ENCODE results near the gene CIRBP. TPM values are rescaled to one million over a fixed set of nuclear protein-coding genes. Genes with fewer than 3 reads are reported as not detected.

The CIRBP gene
- total and polyA plus RNA-seq, 2 of the 13 experiments (the other 11 are each of a cell fraction or from before 2014, with no cell fraction given): 133 to 140 TPM

- no peak; the same call in 1 of the 2 replicates for TF ChIP-seq ZBTB26 (CRISPR knock-in tag; IDR thresholded peaks at IDR 0.05; ENCODE audit: borderline replicate concordance)
- no peak for TF ChIP-seq ZNF354B (CRISPR knock-in tag; IDR thresholded peaks at IDR 0.05)
- no peak for TF ChIP-seq TCF7L2 (IDR thresholded peaks at IDR 0.05; ENCODE audit: low read depth, low read length)
- no peak for TF ChIP-seq GPBP1L1 (CRISPR knock-in tag; IDR thresholded peaks at IDR 0.05)
- TF ChIP-seq DMTF1 (CRISPR knock-in tag; IDR thresholded peaks at IDR 0.05): no peak
- TF ChIP-seq KDM1A (CRISPR knock-in tag; IDR thresholded peaks at IDR 0.05): 0 out of 2 replicates have a peak, but pooled peaks have one; percentile 27
- no peak for TF ChIP-seq ATF7 (IDR thresholded peaks at IDR 0.05)
- no peak for TF ChIP-seq ATF7 (CRISPR knock-in tag; IDR thresholded peaks at IDR 0.05)
- 0 out of 2 replicates have a peak, but pooled peaks have one; percentile 38 for TF ChIP-seq NKX3-1 (CRISPR knock-in tag; IDR thresholded peaks at IDR 0.05)
- TF ChIP-seq FOXK2 (IDR thresholded peaks at IDR 0.05): no peak
- no peak for TF ChIP-seq NR3C1 (CRISPR knock-in tag; IDR thresholded peaks at IDR 0.05)
- no peak for TF ChIP-seq PAWR (CRISPR knock-in tag; IDR thresholded peaks at IDR 0.05; ENCODE audit: borderline replicate concordance)
- TF ChIP-seq SP2 (CRISPR knock-in tag; IDR thresholded peaks at IDR 0.05): no peak
- peak; percentile 76 for TF ChIP-seq HNRNPL (IDR thresholded peaks at IDR 0.05; ENCODE audit: low read depth, low read length)
- TF ChIP-seq ZNF484 (CRISPR knock-in tag; IDR thresholded peaks at IDR 0.05; ENCODE audit: borderline replicate concordance, low read depth): no peak
- peak; percentile 73 for TF ChIP-seq REPIN1 (CRISPR knock-in tag; IDR thresholded peaks at IDR 0.05; ENCODE audit: borderline replicate concordance, low read depth)
- TF ChIP-seq CHCHD3 (CRISPR knock-in tag; IDR thresholded peaks at IDR 0.05): no peak
- TF ChIP-seq, protein P1, sequence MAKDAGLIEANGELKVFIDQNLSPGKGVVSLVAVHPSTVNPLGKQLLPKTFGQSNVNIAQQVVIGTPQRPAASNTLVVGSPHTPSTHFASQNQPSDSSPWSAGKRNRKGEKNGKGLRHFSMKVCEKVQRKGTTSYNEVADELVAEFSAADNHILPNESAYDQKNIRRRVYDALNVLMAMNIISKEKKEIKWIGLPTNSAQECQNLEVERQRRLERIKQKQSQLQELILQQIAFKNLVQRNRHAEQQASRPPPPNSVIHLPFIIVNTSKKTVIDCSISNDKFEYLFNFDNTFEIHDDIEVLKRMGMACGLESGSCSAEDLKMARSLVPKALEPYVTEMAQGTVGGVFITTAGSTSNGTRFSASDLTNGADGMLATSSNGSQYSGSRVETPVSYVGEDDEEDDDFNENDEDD (CRISPR knock-in tag; IDR thresholded peaks at IDR 0.05; ENCODE audit: borderline replicate concordance): peak; percentile 37; the same call in 1 of the 2 replicates
- no peak for TF ChIP-seq ZNF615 (CRISPR knock-in tag; IDR thresholded peaks at IDR 0.05; ENCODE audit: borderline replicate concordance)
- TF ChIP-seq IRX3 (CRISPR knock-in tag; IDR thresholded peaks at IDR 0.05; ENCODE audit: borderline replicate concordance, low read depth): no peak
- no peak; the same call in 1 of the 2 replicates for TF ChIP-seq FOXO1 (CRISPR knock-in tag; IDR thresholded peaks at IDR 0.05)
- no peak; the same call in 1 of the 2 replicates for TF ChIP-seq ZNF253 (CRISPR knock-in tag; IDR thresholded peaks at IDR 0.05; ENCODE audit: borderline replicate concordance)
These were observed 21.8 kb downstream of the CIRBP start (continued) for GRCh38 chr19:1290703-1291651.

All from HepG2 (cell line).